GM21447 (cell line): ENCODE results near the gene SLC25A29.
A peak's percentile ranks its signal among the peaks of the same experiment; 100 is the strongest.
"Not testable (repeated sequence)": the region's sequence is repeated elsewhere in the genome, so short reads cannot be mapped to it uniquely, and the experiment has no call there.

Experiments used
- ATAC-seq: cut with Tn5 transposase; IDR thresholded peaks from one replicate; pipeline ENCODE4 v1.9.1; 2021; ENCODE audit not compliant: unreplicated experiment

The SLC25A29 gene

GRCh38 chr14:100313464-100314230, 7.4 kb upstream of the SLC25A29 start:
- no peak for ATAC-seq

- ATAC-seq: no peak
Observed at GRCh38 chr14:100312877-100313400, 6.7 kb upstream of the SLC25A29 start.

GRCh38 chr14:100312110-100312876, 6.0 kb upstream of the SLC25A29 start:
- ATAC-seq: not testable (repeated sequence)

- ATAC-seq: no peak
Observed at GRCh38 chr14:100309028-100309737, 2.9 kb upstream of the SLC25A29 start.

GRCh38 chr14:100308427-100308792, 2.2 kb upstream of the SLC25A29 start:
- not testable (repeated sequence) for ATAC-seq

GRCh38 chr14:100307766-100308426, 1.7 kb upstream of the SLC25A29 start:
- no peak for ATAC-seq

- ATAC-seq: peak; percentile 23
Observed at GRCh38 chr14:100306998-100307765, 938 bp upstream of the SLC25A29 start.

- peak; percentile 10 for ATAC-seq
Observed at GRCh38 chr14:100305324-100306100, 732 bp downstream of the SLC25A29 start.

- ATAC-seq: no peak
Observed at GRCh38 chr14:100304825-100305323, 1.4 kb downstream of the SLC25A29 start.

- no peak for ATAC-seq
Observed at GRCh38 chr14:100303925-100304324, 2.3 kb downstream of the SLC25A29 start.

GRCh38 chr14:100303179-100303578, 3.1 kb downstream of the SLC25A29 start:
- ATAC-seq: no peak

- no peak for ATAC-seq
Observed at GRCh38 chr14:100302616-100303015, 3.6 kb downstream of the SLC25A29 start.

GRCh38 chr14:100299238-100299560, 7.0 kb downstream of the SLC25A29 start:
- ATAC-seq: no peak

GRCh38 chr14:100298551-100299237, 7.5 kb downstream of the SLC25A29 start:
- ATAC-seq: no peak

GRCh38 chr14:100297320-100298300, 8.6 kb downstream of the SLC25A29 start:
- ATAC-seq: peak; percentile 86

- ATAC-seq: not testable (repeated sequence)
Observed at GRCh38 chr14:100296729-100297128, 9.5 kb downstream of the SLC25A29 start.

- no peak for ATAC-seq
Observed at GRCh38 chr14:100296106-100296651, 10.1 kb downstream of the SLC25A29 start.
